Measurements from ENCODE around the gene THADA.

GRCh38 chr2:43267381-43267780 lies 328.5 kb downstream of the THADA start:
- TF ChIP-seq CTCF (IDR thresholded peaks at IDR 0.05; ENCODE audit: low read depth, low read length, poor library complexity, severe bottlenecking) (no peak), EZH2phosphoT487 (IDR thresholded peaks at IDR 0.05; ENCODE audit: borderline replicate concordance, low read length) (no peak)

All from DOHH2 (cell line).